ENCODE results near the gene SLC25A45.

SLC25A45 gene

DNA sequence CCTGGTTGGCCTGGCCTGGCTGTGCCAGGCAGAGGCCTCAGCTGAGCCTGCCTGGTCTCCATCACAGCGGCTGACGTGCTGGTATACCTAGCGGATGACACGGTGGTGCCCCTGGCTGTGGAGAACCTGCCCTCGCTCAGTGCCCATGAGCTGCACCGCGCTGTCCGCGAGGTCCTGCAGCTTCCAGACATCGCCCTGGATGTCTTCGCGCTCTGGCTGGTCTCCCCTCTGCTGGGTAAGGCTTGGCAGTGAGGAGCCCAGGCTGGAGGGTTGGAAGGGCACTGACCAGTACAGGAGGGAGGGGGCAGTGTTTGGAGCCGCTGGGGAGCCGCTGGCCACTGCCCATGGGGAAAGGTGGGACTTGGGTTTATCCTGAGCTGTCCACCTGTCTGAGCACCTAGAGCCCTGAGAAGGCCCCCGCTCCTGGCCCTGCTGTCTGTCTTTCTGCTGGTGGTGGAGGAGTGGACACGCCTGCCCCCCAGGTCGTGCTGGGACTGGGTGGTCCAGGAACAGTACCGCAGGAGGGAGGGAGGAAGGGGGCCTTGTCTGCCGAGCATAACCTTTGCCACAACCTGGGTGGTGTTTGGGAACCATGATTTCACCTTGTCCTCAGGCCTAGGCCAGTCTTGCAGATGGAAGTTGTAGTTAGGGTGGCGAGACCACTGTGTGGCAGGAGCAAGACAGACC is 7.0 kb upstream of the SLC25A45 start:
- DNase-seq (ENCODE audit: low spot score), result no peak

DNA sequence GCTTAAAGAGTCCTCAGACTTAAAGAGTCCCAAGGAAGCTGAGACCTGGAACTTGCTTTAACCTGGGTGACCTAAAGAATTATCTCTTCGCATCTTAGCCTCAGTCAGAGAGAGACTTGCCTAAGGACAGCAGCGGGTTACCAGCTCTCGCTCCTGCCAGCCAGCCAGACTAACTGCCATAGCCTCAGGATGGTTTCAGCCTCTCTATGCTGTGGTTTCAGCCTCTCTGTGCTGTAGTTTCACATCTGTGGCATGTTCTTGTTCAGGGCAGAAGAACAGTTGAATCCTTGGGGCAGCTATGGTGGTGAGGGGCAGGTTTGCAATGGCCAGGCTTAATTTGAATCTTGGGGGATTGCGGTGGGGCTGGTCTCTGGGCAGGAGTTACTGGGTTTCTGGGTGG is 6.3 kb upstream of the SLC25A45 start:
- no peak for DNase-seq (ENCODE audit: low spot score)

DNA sequence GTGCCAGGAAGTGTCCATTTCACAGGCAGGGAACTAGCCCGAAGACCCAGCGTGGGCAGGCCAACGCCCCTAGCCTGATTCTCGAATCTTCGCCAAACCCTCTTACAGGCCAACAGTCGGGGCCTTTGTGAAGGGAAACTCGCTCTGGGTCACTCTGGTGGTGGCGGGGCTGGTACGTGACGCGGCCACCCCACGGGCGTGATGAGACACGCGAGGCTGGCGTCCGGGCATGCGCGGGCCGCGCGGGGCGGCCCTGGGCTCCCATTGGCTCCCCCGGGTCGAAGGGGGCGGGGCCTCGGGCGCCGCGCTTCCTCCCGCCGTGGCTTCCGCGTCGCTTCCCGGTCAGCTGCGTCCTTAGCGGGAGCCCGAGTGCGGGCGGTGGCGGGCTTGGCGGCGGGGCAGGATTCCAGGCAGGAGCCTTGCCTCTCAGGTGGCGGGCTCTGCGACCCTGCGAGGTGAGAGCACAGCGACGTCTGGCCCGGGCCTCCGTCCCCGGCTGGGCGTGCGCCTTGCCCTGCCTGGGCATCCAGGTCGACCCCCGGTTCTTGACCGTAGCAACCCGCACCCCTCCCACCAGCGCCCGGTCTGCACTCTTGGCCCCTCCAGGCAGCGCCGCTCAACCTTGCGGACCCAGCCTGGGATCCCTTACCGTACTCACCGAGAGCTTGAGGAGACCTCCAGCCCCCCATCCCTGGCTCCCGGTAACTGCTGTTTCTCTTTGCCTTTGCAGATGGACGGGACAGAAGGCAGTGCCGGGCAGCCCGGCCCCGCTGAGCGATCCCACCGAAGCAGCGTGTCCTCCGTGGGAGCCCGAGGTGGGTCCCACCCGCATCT is 4.1 kb upstream of the SLC25A45 start, which contains the start of gene FRMD8:
TSS of gene FRMD8 (plus strand) at position 331 of the 834 bp plus-strand sequence. CDS start at position 731, 400 bp downstream.
- DNase-seq (ENCODE audit: low spot score), result peak; percentile 96

DNA sequence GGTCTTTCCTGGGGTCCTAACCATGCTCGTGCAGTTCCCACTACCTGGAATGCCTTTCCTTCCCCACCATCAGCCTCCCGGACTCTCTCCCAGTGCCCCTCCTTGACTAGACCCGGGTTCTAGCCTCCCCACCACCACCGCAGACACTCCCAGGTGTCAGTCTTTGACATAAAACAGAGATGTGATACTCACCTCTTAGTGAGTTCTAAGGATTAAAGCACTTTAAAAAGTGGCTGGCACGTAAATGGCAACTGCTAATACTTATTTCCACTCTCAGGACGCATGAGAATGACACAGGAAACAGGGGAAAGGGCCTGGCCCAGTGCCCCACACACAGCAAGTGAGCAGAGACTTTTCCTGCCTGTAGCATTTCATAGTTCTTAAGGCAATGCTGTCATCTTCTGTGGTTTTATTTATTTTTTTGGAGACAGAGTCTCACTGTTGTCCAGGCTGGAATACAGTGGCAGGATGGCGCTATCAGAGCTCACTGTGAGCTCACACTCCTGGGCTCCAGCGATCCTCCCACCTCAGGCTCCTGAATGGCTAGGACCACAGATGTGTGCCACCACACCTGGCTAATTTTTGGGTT is 1.9 kb upstream of the SLC25A45 start:
- no peak for DNase-seq (ENCODE audit: low spot score)

DNA sequence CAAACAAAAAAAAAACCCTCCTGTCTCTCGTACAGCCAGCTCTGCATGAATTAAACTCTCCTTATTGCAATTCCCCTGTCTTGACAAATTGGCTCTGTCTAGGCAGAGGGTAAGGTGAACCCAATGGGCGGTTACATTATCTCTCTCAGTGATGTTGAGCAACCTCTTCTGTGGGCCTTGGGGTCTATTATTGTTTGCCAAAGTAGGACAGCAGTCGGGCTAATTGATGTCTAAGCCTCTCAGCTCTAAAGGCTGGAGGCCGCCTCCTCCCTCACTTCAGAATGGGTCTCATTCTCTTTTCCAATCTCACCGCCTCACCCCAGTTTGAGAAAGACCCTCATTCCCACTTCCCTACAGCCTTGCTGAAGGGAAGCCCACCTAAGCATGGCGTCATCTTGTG is 1.3 kb upstream of the SLC25A45 start:
- no peak for DNase-seq (ENCODE audit: low spot score)

DNA sequence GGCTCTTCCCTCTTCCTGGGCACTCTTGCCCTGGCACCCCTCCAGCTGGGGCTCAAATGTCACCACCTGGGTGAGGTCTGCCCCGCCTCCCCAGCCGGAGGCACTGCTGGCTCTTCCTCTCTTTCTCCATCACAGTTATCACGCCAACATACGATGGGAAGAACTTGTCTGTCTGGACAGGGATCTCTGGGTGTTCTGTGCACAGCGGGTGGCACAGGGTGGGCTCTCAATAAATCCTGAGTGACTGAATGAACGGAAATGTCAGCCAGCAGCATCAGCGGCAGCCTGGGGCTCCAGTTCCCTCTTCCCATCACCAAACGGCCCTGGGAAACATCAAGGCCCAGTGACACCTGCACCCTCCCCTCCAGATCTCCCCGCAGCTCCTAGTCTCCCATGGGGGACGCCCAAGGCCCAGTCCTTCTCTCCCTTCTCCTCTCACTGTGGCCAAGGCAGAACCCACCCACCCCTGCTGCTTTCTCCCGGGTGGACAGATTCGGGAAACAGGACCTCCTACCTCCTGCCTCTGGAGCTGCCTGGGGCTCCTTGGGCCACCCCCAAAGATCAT is 440 bp upstream of the SLC25A45 start:
- no peak for DNase-seq (ENCODE audit: low spot score)

DNA sequence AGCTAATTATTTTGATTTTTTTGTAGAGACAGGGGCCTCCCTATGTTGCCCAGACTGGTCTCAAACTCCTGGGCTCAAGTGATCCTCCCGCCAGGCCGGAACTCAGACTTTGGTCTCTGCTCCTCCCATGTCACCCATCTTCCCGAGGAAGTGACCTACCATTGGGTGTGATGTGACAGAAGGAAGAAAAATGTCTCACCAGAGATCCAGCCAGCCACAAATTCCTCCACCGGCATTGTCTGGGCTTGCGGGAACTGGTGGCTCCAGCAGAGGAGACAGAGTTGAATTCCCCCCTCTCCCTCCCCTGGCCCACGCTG is 772 bp downstream of the SLC25A45 start:
- no peak for DNase-seq (ENCODE audit: low spot score)

DNA sequence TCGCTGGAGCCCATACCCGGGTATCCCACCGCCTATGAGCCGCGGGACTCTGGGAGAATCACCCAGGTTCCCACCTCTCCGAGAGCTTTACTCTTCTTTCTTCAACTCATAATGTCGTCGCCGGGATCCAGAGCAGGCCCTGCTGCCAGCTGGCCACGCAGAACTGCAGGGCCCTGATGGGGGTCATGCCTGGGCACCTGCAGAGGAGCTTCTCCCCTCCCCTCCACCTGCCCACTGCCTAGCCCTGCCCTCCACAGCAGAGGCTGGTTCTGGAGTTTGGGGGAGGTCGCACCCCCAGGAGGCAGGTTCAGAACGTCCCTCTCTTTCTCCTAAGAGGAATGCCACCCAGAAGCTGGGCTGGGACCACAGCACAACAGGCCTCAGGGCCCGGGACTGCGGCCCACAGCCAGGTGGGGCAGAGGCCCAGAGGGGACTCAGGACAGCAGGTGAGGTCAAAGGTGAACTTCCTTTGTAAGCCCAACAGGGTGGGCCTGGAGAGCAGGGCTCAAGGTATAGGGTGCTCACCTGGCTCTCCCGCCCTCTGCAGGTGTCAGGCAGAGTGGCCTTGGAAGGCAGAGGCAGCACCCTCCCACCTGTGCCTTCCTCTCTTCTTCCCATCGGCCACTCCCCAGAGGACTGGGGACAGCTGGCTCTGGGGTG is 1.9 kb downstream of the SLC25A45 start:
- DNase-seq (ENCODE audit: low spot score), result no peak

DNA sequence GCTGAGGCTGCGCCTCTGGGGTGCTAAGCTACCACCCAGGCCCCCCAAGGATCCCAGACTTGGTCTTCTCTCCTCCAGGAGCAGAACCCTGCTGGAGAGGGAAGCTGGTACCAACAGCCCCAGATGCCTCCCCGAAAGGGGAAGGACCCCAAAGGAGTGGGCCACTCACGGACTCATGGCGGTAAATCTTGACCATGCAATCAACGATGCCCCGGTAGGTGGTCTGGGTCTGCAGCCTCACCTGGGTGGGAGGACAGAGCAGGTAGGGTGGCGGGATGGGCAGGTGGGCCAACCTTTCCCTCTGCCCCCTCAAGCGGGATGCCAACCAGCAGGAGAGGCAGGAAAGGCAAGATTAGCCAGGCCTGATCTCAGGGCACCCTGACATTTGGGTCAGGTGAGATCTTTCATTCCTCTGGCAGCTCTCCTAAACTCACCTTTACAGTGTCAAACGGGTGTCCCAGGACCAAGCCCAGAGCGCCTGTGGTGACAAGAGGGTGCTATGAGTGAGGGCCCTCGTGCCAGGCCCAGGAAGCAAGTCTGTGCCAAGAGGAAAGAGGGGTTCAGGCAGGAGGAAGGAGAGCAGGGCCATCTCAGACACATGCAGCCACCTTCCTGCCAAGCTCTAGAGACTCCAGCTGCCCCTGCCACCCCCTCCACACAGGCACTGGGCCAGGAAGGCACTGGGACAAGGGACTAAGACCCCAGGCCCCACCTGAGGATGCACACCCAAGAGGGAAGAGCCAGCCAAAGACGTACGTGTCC is 2.6 kb downstream of the SLC25A45 start:
- DNase-seq (ENCODE audit: low spot score), result no peak

DNA sequence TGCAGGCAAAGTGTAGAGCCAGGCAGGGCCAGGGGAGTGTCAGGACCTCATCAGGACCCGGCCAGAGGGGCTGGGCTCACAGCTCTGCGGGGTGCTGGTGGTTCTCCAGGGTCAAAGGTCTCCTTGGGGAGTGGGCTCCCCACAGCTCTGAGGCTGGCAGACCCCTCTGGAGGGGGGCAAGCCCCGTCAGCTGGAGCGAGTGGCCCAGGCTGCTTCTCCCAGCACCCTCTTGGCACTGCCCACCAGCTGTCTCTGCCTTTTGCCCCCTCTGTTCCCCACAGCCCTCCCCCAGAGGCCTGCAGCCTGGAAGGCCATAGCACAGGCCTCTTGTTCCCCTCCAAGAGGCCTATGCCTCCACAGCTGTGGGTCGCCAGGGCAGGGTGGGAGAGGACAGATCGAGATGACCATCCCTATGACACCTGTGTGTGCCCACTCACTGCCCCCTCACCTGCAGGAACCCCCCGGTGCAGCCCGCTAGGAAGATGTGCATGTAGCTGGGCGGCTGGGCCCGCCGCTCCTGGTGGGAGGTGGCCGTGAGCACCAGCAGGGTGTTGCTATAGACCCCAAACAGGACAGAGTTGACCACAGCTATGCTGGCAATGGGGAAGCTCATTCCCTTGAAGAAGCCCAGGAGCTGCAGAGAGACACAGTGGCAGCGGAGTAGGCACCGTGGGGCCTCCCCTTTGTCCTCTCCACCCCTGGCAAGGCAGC is 3.4 kb downstream of the SLC25A45 start:
- no peak for DNase-seq (ENCODE audit: low spot score)

DNA sequence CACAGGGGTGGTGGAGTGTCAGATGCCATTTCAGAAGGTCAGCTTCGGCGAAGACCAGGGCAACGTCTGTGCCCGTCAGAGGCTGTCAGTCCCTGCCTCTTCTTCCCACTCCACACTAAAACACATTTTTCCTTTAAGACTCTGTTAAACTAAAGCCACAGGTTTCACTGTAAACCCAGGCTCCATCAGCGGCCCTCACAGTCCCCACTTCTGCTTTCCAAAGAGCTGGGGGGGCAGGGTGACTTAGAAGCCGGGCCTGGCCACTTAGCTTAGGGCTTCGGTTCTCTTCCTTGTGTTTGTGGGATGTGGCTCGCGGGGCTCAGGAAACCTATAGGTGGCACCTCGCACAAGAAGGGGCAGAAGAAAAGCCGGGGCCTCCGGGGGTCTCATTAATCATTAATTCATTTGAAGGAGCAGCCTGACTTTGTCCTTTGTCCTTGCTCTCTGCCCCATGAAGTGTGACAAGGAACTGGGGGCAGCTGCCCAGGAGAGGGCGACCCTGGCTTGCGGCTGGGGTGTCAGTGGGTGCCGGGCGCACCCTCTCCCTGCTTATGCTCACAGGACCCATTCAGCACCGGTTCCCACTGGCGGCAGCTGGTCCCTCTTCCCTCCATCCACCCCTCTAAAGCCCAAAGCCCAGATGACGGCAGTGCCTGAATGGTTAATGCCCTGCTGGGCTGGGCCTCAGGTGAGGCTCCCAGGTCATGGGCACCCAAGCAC is 4.1 kb downstream of the SLC25A45 start:
- no peak for DNase-seq (ENCODE audit: low spot score)

DNA sequence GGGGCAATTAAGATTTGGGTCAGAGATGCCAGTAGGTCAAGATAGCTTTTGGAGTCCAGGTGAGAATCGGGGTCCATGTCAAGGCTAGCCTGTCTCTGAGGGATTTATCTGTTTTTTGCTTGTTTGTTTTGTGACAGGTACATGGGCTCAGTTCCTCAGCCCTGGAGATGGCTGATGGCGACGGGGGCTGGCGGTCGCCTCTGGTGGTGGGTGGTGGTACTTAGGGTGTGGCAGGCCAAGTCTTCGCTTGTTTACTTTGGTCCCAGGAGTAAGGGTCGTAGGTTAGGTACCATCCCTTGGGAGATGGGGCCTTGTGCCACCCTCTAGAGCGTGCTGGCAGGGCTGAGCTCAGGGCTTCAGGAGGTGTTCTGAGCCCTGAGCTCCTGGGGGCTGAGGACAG is 4.7 kb downstream of the SLC25A45 start:
- DNase-seq (ENCODE audit: low spot score), result no peak

DNA sequence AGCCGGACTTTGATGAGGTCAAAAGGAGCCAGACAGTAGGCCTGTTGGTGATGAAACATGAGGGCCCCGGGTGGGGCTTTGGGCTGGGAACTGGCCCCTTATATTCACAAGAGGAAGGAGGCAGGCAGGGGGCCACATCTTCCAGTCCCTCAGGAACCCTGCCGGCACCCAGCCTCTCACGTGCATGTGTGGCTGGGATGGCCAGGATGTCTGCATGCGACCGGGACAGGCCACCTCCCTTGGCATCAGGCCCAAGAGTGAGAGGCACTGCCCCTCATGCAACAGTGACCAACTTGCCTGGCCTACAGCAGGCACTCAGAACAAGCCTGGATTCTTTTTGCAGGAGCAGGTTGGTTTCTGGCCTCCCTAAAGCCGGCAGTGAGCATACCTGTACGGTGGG is 5.4 kb downstream of the SLC25A45 start:
- DNase-seq (ENCODE audit: low spot score), result no peak

DNA sequence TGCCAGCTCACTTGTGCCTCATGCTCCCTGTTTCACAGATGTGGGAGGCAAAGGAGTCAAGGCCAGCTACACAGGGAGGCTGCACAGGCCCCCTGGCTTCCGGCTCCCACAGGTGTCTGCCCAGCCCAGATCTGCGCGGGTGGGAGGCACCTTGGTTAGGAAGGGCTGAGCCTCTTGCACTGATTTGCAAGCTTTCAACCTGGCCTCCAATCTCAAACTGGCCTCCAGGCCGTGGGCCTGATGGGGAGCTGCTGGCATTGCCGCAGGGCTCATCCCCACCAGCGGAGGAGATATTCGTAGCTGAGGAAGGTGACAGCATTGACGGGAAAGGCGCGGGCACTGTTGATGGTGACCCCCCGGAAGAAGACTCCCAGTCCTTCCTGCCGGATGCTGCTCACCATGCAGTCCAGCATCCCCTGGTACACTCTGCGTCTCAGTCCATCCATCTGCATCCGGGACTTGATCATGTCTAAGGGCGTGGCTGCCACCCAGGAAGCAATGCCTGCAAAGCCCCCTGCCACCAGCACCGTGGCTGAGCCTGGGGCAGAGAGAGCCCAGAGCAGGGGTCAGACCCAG is 6.2 kb downstream of the SLC25A45 start:
- no peak for DNase-seq (ENCODE audit: low spot score)

DNA sequence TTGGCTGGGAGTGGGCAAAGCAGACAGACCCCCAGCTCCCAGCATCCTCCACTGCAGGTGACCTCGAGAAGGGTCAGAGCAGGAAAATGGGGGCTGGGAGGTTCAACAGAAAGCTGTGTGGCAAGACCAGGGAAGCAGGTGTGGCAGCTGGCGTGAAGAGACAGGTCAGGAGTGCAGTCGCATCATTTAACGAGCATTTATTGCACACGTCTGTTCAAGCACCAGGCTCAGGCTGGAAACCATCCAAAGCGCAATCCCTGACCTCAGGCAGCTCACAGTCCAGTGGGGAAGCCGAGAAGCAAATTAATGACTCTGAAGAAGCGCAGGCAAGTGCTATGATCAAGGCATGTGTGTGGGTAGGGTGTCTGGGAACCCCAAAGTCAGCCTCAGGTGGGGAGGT is 7.4 kb downstream of the SLC25A45 start:
- no peak for DNase-seq (ENCODE audit: low spot score)

DNA sequence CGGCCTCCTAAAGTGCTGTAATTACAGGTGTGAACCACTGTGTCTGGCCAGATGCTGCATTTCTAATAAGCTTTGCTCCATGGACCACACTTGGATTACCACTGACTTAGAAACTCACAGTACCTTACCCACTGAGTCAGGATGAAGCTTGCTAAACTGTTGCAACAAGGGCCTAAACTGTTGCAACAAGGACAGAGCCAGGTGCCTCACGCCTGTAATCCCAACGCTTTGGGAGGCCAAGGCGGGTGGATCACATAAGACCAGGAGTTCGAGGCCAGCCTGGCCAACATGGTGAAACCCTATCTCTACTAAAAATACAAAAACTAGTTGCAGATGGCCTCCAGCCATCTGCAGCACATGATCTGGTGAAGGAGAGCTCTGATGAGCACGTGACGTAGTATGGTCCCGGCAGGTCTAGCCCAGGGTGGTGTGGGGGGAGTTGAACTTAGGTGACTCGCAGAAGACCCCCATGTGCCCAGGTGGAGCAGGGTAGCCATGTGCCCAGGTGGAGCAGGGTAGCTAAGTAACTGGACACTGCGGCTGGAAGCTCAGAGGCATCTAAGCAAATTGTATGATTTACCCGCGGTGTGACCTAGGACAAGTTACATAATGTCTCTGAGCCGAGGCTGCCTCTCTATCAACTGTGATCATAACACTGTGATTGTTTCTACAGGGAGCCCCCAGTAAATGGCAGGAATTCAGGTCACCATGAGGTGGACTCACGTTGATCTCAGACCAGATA is 8.4 kb downstream of the SLC25A45 start:
- DNase-seq (ENCODE audit: low spot score), result no peak

DNA sequence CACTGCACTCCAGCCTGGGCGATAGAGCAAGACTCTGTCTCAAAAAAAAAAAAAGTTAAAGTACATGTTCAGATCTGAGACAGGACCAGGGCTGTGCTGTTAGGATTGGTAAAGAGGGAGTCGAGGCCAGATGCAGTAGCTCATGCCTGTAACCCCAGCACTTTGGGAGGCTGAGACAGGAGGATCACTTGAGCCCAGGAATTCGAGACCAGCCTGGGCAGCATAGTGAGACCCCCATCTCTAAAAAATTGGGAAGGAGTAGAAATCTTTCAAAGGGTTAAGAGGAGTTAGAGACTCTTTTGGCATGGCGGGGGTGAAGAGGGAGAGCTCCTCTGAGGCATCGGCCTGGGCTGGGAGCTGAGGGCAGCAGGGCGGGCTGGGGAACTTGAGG is 11.8 kb downstream of the SLC25A45 start:
- DNase-seq (ENCODE audit: low spot score), result no peak

DNA sequence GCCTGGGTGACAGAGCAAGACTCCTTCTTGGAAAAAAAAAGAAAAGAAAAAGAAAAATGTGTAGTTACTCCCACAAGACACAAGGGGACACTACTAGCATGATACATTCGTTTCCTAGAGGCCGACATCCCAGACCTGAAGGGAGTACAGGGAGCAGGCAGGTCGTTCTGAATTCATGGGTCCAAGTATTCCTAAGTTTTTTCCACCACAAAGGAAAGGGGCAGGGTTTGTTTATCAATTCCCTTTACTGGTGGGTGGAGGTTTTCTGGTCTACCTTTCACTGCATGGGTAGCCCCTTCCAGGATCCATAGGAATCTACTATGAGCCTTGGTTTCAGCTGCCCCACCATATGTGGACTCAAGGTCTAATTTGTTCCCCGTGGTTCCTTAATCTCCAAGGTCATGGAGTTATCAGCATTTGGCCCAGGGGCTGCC is 16.1 kb downstream of the SLC25A45 start:
- peak; percentile 87 for DNase-seq (ENCODE audit: low spot score)

DNA sequence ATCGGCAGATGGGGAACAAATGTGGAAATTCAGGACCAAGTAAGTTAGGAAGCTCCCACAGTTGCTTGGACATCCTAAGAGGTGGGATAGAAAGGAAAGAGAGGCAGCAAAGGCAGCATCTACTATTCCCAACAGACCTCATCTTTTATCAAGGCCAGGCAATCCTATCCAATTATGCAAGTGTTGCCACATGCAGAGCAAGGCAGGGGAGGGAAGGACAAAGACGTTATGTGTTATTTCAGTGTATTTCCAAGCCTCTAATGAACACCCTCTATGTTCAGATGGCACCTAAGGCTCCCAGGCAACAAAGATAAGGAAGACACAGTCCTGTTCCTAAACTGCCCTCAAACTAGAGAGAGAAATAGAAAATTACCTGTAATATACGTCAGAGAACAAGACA is 18.7 kb downstream of the SLC25A45 start:
- DNase-seq (ENCODE audit: low spot score), result no peak
